HG02763 (cell line): ENCODE results near the gene WDR36.
"Not testable (repeated sequence)": the region's sequence is repeated elsewhere in the genome, so short reads cannot be mapped to it uniquely, and the experiment has no call there.

Experiments
- ATAC-seq: cut with Tn5 transposase; IDR thresholded peaks from one replicate; pipeline ENCODE4 v1.9.1; 2021; ENCODE audit warnings: mild to moderate bottlenecking, moderate library complexity; ENCODE audit not compliant: unreplicated experiment

The WDR36 gene

DNA sequence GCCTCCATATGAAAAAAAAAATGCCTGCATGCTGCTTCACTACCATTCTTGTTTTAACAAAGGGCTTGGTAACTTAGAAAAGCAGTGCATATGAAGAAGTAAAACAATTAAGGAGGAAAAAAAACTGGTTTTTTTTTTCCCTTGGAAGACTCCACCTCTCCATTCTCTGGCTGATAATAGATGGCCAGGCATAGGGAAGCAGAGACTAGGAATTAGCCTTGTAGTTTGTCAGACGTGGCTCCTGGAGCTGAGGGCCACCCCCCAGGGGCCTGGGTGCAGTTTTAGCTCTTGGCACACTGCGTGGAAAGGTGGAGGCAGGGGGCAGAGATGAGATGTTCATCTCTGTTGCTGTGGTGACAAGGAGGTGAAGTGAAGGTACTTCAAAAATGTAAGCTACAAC, 42.7 kb downstream of the WDR36 start:
- ATAC-seq, result no peak

DNA sequence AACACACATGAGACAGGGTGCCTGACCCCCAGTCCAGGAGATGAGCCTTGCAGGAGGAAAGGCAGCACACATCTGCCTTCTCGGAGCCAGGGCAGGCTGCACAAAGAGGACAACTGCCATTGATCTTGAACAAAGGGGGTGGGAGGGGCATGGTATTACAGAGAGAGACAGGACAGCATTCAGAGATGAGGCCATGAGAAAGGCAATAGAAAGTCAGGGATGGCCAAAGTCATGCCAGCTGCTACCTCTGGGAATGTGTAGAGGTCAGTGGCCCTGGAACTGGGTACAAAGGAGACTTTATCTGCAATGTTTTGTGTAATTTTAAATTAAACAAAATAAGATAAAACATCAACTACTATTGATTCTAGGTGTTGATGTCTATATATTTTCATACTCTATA, 43.2 kb downstream of the WDR36 start:
- ATAC-seq, result no peak

DNA sequence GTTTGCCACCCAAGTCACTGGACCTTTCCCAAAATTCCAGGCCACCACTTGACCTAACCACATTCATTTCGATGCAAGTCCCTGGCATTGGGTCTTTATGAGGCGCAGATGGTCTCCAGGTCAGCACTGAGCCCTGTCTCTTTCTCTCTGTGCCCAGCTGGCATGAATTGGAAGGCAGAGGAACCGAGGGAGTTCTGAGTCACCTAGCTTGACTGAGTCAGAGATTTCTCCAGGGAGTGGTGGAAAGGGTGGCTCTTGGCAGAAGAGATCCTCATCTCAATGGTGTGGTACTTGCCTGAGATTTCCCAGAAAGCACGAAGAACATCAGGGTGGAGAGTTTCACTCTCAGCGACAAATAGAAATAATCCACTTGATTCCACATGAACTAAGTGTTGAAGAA, 43.8 kb downstream of the WDR36 start:
- no peak for ATAC-seq

DNA sequence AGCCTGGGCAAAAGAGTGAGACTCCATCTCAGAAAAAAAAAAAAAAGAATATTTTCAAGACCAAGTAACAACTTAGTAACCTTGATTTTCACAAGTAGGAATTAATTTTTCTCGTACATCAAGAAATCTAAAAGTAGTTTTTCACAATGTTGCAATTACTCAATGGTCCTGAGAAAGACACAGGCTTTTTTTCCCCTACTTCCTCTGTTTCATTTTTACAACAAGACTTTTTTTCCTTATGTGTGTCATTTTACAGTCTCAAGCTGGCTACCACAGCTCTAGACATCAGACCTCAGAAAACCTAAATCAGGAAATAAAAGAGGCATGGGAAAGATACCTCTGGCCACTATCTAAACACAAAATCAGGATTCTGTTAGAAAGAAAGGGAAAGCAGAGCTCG, 45.9 kb downstream of the WDR36 start:
- ATAC-seq, result no peak

DNA sequence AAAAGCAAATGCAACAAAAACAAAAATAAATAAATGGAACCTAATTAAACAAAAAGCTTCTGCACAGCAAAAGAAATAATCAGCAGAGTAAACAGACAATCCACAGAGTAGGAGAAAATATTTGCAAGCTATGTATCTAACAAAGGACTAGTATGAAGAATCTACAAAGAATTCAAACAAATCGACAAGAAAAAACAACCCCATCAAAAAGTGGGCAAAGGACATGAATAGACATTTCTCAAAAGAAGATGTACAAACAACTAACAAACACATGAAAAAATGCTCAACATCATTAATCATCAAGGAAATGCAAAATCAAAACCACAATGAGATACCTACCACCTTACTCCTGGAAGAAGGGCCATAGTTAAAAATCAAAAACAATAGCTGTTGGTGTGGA, 49.3 kb downstream of the WDR36 start:
- not testable (repeated sequence) for ATAC-seq

DNA sequence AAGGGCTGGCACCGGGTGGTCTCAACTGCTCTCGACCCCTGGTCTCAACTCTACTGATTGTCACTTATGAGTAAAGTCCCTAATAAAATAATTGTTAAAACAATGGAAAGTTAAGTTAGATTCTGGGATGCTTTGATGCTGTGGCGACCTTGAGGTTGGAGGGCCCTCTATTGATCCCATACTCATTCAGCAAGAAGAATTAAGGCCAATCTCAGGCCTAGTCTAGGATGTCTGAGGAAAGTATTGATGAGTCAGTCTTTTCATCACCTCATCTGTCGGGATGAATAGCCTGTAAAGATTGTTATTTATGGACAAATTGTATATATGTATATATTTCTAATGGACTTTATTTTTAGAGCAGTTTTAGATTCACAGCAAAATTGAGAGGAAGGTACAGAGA, 50.8 kb downstream of the WDR36 start:
- ATAC-seq, result no peak

DNA sequence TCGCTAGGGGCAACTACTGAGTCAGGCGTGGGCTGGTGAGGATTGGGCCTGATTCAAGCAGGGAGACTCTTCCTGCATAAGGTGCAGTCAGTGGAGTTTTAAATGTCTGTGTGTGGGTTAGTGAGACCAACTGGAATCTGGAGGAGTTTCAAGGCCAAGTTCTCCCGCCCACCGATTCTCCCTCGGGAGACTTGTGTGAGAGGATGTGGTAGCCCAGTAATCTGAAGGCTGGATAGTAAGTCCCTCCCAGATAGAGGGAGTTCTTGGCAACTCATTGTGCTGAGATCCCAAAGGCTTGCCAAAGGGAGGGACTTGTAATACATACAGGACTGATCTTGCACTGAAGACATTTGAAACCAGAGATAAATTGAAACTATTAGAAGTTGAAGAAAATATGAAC, 51.8 kb downstream of the WDR36 start:
- ATAC-seq, result peak; percentile 21

DNA sequence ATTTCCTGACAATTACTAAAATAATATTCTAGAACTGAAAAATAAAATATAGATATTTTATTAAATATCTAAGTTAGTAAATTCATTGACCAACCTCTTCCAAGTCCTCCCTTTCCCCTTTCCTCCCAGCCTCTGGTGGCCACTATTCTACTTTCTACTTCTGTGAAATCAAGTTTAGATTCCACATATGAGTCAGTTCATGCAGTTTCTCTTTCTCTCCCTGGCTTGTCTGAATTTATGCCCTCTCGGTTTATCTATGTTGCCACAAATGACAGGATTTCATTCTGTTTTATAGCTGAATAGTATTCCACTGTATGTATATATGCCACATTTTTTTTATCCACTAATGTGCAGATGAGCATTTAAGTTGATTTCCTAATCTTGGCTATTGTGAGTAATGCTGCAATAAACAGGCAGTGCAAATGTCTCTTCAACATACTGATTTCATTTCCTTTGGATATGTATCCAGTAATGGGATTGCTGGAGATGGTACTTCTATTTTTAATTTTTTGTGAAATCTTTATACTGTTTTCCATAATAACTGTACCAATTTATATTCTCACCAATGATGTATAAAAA, 52.3 kb downstream of the WDR36 start:
- peak; percentile 96 for ATAC-seq

DNA sequence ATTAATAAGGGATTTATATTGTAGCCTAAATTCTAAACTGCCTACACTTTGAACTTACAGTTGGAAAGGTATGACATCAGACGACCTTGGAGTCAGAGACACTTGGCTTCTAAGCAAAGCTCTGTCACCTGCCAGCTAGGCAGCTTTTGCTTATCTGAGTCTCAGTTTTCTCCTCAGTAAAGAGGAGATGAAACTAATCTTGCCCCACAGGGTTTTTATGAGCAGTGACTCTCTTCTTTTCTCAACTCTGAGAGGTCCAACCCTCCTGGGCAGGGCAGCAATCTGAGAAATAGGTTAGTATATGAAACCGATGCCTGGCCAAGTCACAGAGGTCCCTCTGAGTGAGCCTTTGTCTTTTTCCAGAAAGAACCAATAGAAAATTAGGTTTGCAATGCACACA, 53.9 kb downstream of the WDR36 start:
- ATAC-seq, result no peak

DNA sequence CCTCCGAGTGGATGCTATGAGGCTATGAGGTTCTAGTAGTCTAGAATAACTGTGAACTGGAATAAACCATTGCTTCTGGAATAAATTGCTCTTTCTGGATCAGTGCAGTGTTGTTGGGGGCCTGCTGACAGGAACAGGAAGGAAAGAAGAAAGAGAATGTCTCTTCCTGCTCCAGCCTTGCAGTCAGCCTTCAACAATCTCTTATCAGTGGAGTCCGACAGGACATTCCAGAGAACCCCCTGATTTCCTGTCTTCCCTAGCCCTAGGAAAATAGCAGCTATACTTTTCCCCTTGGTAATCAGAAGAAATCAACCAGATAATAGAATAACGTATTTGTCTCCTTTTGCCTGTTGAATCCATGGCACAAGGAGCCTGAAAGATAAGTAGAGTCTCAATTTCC, 55.4 kb downstream of the WDR36 start:
- ATAC-seq, result no peak

DNA sequence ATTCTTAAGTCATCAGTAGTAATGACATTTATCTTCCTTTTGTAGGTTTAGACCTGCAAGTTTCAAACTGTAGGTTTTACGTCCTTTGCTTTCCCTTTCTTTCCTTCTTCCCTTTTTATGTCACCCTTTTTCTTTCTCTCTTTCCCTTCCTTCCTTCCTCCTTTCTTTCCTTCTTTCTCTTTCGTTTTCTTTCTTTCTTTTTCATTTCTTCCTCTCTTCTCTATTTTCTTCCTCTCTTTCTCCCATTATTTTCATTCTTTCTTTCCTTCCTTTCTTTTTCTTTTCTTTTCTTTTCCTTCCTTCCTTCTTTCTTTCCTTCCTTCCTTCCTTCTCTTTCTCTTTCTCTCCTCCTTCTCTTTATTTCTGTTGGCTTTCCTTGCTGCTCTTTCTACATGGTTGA, 59.9 kb downstream of the WDR36 start:
- no peak for ATAC-seq

DNA sequence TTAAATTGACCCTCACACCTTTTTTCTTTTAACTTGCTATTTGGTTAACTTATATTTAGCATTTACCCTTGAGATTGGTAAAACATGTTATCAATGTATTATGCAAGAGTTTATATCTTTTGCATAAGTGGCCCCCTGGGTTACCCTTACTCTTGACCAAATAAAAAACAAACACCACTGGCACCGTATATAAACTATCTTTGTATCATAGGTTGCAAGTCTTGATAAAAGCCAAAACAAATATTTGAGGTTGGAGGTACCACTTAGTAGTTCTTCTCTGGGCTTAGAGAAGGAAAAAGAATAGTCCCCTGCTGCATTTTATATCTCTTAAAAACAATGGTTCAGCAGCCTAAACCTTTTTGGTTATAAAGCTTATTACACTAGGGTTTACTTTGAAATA, 61.3 kb downstream of the WDR36 start:
- no peak for ATAC-seq

DNA sequence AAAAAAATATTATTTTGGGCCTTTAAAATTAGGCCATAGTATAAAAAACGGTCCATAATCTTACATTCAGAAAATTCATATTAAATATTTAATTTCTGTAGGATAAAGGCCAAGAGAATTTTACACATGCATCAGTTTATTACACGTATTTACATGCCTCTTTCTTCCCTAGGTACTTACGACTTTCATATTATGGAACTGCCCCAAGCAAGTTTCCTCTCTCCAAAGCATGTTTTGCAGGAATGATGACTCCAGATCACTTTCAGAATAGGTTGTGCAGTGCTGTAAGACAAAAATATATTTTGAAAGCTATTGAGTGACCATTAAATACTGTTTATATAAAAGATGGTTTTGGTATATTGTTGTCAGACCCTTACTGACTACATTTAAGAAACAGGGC, 61.8 kb downstream of the WDR36 start:
- ATAC-seq, result no peak

DNA sequence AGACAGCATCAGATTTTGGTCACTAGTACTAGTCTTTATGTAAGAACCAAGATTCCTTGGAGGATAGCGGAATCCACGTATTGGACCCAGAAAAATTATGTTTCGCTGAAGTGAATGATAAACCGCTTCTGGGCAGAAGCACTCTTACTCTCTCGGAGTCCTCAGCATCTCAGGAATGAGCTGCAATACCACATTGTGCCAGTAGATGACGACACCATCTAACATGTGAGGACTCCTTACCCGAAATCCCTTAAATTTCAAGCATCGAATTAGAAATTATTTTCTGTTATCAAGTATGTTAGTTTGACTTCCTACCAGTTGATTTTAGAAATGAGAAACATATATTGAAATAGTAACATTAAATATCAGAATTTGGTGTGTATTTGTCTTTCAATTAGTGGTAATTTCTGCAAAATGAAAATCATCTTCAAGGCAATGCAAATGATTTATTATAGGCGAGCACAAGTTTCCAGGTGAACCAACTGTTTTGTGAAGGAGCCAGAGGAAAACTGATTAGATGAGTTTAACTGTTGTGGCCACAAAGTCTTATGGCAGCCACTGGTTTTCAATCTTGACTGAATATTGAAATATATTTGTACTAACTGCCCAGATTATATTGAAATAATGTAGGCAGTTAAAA, 66.1 kb downstream of the WDR36 start:
- peak; percentile 71 for ATAC-seq

DNA sequence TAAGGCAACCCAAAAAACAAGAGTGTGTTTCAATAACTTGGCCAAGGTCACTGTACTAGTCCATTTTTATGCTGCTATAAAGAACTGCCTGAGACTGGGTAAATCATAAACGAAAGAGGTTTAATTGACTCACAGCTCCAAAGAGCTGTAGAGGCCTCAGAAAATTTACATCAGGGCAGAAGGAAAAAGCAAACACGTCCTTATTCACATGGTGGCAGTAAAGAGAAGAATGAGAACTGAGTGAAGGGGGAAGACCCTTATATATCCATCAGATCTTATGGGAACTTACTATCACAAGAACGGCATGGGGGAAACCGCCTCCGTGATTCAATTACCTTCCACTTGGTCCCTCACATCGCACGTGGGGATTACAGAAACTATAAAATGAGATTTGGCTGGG, 67.7 kb downstream of the WDR36 start:
- ATAC-seq, result no peak

DNA sequence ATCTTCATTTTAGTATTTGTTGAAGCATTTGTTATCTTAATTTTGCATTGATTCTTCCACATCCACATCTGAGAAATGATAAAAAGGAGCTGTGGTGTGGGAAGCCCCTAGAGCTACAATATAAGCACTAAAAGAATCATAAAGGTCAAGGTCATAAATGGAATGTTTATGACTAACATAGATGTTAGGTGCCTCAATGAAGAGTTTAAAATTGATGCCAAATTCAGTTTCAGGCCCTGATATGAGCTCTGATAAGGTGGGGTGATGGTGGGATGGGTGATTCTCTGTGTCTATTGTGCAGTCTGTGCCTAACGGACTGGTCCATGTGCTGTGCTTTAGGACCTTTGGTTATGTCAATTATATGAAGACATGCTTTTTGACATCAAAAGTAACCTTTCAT, 70.9 kb downstream of the WDR36 start:
- ATAC-seq, result no peak

DNA sequence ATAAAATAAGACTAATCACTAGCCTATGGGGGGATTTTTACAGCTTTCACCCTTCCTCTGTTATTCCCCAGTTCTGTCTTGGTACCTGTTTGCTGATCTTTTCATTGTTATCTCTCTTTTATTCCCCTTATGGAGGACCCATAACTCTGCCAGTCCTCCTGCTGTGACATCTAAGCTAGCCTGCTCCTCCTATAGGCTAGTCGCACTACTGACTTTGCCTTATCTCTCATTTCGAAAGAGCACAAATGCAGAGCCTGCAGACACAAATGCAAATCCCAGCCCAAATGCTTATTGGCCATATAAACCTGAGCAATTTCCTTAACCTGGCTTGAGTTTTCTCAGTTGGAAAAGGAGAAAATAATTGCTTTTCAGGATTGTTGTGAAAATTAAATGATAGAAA, 72.9 kb downstream of the WDR36 start:
- ATAC-seq, result no peak

DNA sequence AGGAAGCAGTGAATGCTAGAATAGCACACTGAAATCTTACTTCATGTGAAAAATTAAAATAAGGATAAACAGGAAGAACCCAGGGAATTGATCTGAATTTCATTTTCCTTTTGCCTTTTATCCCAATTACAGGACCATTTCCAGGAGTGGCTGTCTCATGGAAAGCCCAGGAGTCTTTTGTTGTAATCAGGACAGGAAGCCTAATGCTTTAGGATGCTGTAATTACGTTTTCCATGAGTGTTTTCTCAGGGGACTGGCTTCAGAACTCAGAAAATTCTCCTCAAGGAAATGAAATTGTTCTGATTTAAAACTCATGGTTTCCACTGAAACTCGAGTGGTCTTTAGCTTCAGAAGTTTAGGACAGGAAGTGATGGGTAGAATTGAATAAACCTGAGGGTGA, 75.4 kb downstream of the WDR36 start:
- ATAC-seq, result no peak

DNA sequence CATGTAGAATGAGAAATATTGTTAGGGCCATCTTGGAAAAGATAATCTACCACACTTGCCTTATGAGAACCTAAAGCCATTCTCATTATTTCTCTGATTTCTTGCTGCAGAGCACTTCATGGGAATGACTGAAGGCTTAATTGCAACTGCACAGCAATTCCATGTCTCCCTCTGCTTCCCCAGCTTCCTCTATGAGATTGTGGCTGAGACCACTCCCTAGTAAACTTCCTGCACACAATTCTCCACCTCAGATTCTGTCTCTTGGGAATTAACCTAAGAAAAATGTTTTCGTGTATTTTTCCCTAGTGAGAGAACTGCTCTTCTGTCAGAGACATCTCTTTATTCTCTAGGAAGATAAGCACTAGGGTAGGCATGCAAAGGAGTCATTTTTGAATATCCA, 76.5 kb downstream of the WDR36 start:
- ATAC-seq, result no peak

DNA sequence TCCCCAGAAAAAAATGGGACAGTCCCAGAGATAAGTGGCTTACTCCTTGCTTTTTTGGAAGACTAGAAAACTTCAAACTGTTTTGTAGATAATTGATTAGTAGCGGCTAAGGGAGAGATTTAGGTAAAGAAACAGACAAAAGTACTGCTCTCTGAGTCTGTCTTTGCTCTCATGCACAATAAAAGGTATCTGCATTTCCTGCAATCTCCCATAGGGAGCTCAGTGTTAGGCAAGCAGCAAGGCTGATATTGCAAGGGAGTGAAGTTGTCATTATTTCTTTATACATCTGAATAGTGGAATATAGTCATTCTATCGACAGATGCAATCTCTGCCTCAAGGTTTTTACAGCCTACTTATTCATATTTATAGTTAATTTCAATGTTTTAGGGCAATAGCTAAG, 77.1 kb downstream of the WDR36 start:
- ATAC-seq, result no peak

DNA sequence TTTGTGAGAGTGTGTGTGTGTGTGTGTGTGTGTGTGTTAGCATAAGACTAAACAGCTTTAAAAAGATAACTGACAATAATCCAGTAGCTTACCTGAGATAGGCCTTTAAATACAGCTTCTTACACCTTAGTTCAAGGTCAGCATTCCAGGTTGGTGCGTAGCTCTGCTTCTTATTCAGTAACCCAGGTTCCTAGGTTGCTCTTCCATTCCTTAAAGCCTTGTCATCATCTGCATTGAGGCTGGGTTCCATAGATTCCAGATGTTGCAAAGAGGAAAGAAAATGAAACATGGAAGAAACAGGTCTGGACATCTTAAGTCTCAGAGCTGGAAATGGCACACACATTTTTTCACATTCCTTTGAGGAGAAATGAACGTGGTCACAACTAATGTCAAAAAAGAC, 78.1 kb downstream of the WDR36 start:
- ATAC-seq, result no peak

DNA sequence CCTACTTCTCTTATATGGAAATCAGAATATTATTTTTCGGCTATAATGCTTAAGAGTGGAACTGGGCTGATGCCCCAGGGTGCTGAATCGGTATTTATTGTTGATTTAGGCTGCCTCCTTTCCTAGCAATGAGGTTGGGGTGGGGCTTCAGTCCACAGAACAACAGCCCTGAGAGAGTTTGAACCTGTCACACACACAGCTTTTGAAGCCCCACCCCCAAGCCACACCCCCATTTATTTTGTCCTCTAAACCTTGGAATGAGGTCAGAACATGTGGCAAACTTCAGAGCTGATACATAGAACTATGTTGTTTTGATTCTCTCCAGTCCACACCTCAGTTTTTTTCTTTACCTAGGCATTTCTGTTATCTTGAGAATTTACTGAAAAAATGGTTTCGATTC, 80.4 kb downstream of the WDR36 start:
- no peak for ATAC-seq

DNA sequence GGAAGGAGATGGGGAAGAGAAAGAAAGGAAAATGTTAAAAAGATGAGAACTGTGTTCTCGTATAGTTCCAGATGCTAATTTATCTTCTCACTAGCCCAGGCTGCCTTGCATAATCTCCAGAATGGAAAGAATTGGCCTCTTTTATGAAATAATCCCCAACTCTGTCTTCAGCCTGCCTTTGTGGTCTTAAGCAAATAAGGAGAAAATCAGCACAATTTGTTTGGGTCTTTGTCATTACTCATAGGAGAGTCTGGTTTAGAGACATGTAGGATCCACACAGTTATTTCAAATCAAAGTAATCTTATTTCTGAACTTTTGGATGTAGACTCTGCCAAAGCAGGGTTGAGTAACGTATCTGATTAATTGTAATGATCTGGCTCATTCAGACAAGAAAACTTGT, 81.3 kb downstream of the WDR36 start:
- no peak for ATAC-seq
